AG04450 (cell line): ENCODE data around the gene ADAMTSL4. TPM values are rescaled to one million over a fixed set of nuclear protein-coding genes. Genes with fewer than 3 reads are reported as not detected.

ENCODE experiments used
- CTCF ChIA-PET: fragments of 300-600, 350-600 bp; formaldehyde crosslinking; extraction: SDS; loops from one replicate; lab custom pipeline; 2022; ENCODE audit warnings: antibody characterized with exemption, inconsistent platforms; lab: Charles Lee
- POLR2A ChIA-PET: fragments of 350-600 bp; formaldehyde crosslinking; extraction: SDS; loops from one replicate; lab custom pipeline; 2021; ENCODE audit warnings: antibody characterized with exemption, inconsistent platforms; lab: Yijun Ruan, JAX
- DNase-seq: peaks from one replicate; pipeline ENCODE4 v3.0.0-alpha.2; 2011; ENCODE audit warnings: low read depth, low spot score
- H3K27ac ChIP-seq: one replicate; pipeline ENCODE4 v1.5.1; 2012; ENCODE audit warnings: low read depth, low read length, control low read depth
- H3K27me3 ChIP-seq: one replicate; pipeline ENCODE4 v1.6.0; 2012; ENCODE audit warnings: low read length; ENCODE audit not compliant: control insufficient read depth, insufficient read depth
- H3K4me3 ChIP-seq: 2 replicates; pipeline ENCODE4 v1.5.1; 2011; ENCODE audit warnings: mild to moderate bottlenecking, low read depth, low read length, control low read depth
- H3K9me3 ChIP-seq: 2 replicates; pipeline ENCODE4 v1.5.1; 2012; ENCODE audit warnings: low read length; ENCODE audit not compliant: control insufficient read depth, insufficient read depth
- polyA plus RNA-seq: library from polyadenylated mRNA; depleted of rRNA; stranded (reverse); fragments of >200 nt; gene quantifications from 2 replicates; pipeline ENCODE4 v1.2.3, GENCODE V29; 2011
- TF ChIP-seq, protein P1 (sequence below): IDR thresholded peaks from 2 replicates; pipeline ENCODE4 v1.5.1; 2011; ENCODE audit warnings: low read depth, low read length, control low read depth, inconsistent platforms

ADAMTSL4 gene
- polyA plus RNA-seq, 1 experiment = 4.2 TPM

DNA sequence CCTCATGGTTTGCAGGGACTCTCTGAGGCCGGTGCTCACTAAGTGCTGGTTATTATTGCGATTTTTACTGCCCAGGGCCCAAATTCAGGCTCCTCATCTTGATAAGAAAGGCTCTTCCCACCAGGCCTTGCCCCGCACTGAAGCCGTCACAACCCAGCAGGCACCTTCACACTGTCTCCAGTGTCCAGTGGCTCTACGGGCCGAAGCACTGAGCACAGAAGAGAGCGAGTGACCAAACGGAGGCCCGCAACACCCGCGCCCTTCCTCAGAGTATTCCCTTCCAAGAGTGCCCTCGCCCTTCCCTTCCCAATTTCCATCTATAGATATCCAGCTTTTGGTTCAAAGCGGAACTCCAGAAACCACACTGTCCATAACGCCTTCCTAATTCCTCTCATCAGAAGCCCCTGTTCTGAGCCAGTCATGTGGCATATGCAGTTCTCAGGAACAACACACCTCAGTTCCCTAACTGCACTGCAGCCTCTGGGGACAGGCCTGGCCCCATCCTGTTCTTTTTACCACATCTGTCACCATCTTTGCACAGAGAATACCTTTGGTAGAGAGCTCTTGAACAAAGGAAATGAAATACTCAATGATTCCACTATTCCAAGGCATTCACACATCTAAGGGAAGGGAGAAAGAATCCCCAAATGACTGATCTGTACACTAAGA lies 18.6 kb upstream of the ADAMTSL4 start:
- H3K9me3 ChIP-seq = no peaks in the 10 kb centered on the region
- TF ChIP-seq, protein P1, sequence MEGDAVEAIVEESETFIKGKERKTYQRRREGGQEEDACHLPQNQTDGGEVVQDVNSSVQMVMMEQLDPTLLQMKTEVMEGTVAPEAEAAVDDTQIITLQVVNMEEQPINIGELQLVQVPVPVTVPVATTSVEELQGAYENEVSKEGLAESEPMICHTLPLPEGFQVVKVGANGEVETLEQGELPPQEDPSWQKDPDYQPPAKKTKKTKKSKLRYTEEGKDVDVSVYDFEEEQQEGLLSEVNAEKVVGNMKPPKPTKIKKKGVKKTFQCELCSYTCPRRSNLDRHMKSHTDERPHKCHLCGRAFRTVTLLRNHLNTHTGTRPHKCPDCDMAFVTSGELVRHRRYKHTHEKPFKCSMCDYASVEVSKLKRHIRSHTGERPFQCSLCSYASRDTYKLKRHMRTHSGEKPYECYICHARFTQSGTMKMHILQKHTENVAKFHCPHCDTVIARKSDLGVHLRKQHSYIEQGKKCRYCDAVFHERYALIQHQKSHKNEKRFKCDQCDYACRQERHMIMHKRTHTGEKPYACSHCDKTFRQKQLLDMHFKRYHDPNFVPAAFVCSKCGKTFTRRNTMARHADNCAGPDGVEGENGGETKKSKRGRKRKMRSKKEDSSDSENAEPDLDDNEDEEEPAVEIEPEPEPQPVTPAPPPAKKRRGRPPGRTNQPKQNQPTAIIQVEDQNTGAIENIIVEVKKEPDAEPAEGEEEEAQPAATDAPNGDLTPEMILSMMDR = no peak
- ChIA-PET POLR2A (no interaction called here), CTCF (interaction anchor here (1.1 to 6.3 kb wide), 5 partner anchors 17 to 56 kb away, joined by 3 to 39 read pairs (median 4); partner anchors contain the start of gene ECM1)
- H3K27ac ChIP-seq = no peak overlapping the region
- H3K4me3 ChIP-seq = no peak overlapping the region
- no peaks in the 10 kb centered on the region for H3K27me3 ChIP-seq
- DNase-seq = no peak

DNA sequence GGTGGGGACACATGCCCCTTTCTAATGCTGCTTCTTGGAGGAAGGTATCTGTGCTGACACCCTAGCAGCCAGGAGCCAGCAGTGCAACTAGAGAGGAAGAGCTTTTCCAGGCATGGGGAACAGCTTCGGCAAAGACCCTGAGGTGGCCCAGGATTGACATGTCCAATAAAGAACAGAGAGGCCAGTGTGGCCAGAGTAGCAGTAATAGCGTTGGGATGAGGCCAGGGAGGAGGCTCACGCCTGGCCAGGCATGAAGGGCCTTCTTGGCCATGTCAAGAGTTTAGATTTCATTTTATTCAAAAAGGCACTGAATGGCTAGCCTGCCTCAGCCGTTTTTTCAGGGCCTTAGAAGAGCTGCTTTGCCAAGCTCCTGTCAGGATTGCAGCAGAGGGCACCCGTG lies 16.3 kb upstream of the ADAMTSL4 start:
- DNase-seq = no peak
- no peak overlapping the region for H3K27ac ChIP-seq

DNA sequence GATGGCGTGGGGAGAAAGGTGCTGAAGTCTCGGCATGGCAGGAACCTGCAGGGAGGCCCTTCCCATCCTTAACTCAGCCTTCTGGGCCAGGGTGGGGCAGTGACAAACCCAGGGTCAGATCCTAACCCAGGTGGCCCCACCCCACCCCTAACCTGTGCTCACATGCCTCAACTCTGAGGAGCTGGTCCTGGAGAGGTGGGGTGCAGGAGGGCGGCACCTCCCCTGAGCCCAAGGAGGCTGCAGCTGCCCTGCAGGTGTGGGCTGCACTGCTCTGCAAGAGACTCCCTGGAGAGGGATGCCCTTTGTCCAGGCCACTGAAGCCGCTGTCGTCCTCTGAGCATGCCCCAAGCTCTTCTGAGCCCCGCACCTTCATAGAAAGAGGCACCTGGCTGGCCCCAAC lies 15.2 kb upstream of the ADAMTSL4 start:
- no peak for DNase-seq
- Histone ChIP-seq H3K4me3 (no peak overlapping the region), H3K9me3 (no peaks in the 10 kb centered on the region), H3K27me3 (no peaks in the 10 kb centered on the region), H3K27ac (no peak overlapping the region)
- TF ChIP-seq, protein P1 = no peak
- ChIA-PET POLR2A (no interaction called here), CTCF (interaction anchor here (0.6 to 6.3 kb wide), 6 partner anchors 18 to 278 kb away, joined by 3 to 39 read pairs (median 8); partner anchors contain the start of gene FALEC)

More for the DNA sequence above, 16.3 kb upstream of the ADAMTSL4 start:
- TF ChIP-seq, protein P1 = no peak
- no peaks in the 10 kb centered on the region for H3K27me3 ChIP-seq
- POLR2A ChIA-PET = interaction anchor here (2.1 kb wide), 1 partner anchor 17 kb away, joined by 6 read pairs; the partner anchor contains the start of gene FALEC
- CTCF ChIA-PET = interaction anchor here (0.6 to 6.3 kb wide), 24 partner anchors 11 to 277 kb away, joined by 3 to 39 read pairs (median 4); partner anchors contain the start of genes CIART, FALEC and RPRD2
- no peak overlapping the region for H3K4me3 ChIP-seq
- no peaks in the 10 kb centered on the region for H3K9me3 ChIP-seq

DNA sequence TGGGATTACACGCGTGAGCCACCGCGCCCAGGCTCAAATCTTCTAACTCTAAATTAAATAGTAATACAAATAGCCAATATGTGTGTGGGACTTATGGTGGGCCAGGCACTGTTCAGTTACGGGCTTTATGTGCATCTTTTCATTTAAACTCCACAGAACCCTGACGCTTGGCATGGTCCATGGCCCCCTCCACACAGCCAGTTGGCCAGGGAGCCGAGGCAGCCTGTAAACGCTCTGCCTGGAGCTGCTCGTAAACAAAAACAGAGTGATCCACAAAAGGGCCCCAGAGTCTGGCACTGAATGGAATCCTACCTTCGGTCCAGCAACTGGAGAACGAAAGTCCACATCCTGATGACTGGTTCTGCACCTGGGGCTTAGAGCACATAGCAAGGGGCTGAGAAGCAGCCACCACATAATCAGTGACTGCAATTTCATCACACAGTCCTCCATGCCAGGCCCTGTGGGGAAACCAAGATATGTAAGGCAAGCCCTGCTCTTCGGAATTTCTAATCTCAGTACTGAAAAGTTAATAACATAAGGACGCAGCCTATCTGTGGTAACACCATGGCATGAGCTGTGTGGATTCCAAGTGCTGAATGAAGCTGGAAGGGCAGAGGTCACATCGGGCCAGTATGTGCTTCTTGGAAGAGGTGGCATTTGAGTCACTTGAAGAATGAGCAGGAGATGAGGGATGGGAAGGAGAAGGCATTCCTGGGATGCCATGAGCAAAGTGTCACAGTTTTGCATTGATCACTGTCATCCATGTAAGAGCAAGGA lies 13.5 kb upstream of the ADAMTSL4 start:
- ChIA-PET CTCF (no interaction called here), POLR2A (no interaction called here)
- DNase-seq = no peak
- TF ChIP-seq, protein P1 = no peak
- Histone ChIP-seq H3K4me3 (no peak overlapping the region), H3K27ac (no peak overlapping the region), H3K9me3 (no peaks in the 10 kb centered on the region), H3K27me3 (no peaks in the 10 kb centered on the region)
